SK-N-SH (cell line): ENCODE measurements around the gene CNTNAP2. TPM values are rescaled to one million over a fixed set of nuclear protein-coding genes. Genes with fewer than 3 reads are reported as not detected.

Source experiments
- CTCF ChIA-PET: fragments of 300-600, 350-600 bp; formaldehyde crosslinking; extraction: SDS; loops from one replicate; lab custom pipeline; 2021; lab: Yijun Ruan, JAX
- POLR2A ChIA-PET: fragments of 350-600 bp; sonication (Branson Sonifier 250); formaldehyde crosslinking; extraction: SDS; loops from one replicate; lab custom pipeline; 2020; ENCODE audit warnings: antibody characterized with exemption, inconsistent platforms; lab: Yijun Ruan, JAX
- DNase-seq: peaks from one replicate; pipeline ENCODE4 v3.0.0; 2012
- H2AFZ ChIP-seq: fragments of 200-600 bp; sonication (generic); 2 replicates; pipeline ENCODE4 v1.8.1; 2016; ENCODE audit warnings: antibody characterized with exemption, mild to moderate bottlenecking, low read depth
- H3F3A ChIP-seq: fragments of 200-600 bp; sonication (generic); replicated peaks from 2 replicates; pipeline ENCODE3; 2016; ENCODE audit warnings: antibody characterized with exemption, mild to moderate bottlenecking; ENCODE audit not compliant: insufficient read depth
- H3K27ac ChIP-seq, 2 experiments: fragments of 200-500 bp in 1 of 2; fragments of 200-600 bp in 1 of 2; sonication (Bioruptor generic) in 1 of 2; sonication (generic), shearing (Covaris generic) in 1 of 2; 2 replicates each; pipeline versions ENCODE4 v1.5.1 to v1.6.1; 2014 to 2016; ENCODE audit warnings: low read depth in 2 of 2, inconsistent platforms in 1 of 2, low read length in 1 of 2, mild to moderate bottlenecking in 1 of 2, mixed read lengths in 1 of 2
- H3K27me3 ChIP-seq: fragments of 200-600 bp; sonication (generic), shearing (Covaris generic); 2 replicates; pipeline ENCODE4 v1.6.1; 2016; ENCODE audit warnings: mixed run types; ENCODE audit not compliant: insufficient read depth
- H3K36me3 ChIP-seq, 2 experiments: fragments of 200-500 bp in 1 of 2; fragments of 200-600 bp in 1 of 2; sonication (Bioruptor generic) in 1 of 2; sonication (generic) in 1 of 2; replicated peaks in 1 of 2; 2 replicates each; pipeline versions ENCODE3 to v1.5.1; 2014 to 2016; ENCODE audit warnings: low read length in 1 of 2, mild to moderate bottlenecking in 1 of 2; ENCODE audit not compliant: insufficient read depth in 2 of 2, control insufficient read depth in 1 of 2
- H3K4me1 ChIP-seq, 2 experiments: fragments of 200-500 bp in 1 of 2; fragments of 200-600 bp in 1 of 2; sonication (Bioruptor generic) in 1 of 2; sonication (generic), shearing (Covaris generic) in 1 of 2; 2 replicates each; pipeline versions ENCODE4 v1.5.1 to v1.6.1; 2014 to 2016; ENCODE audit warnings: low read depth in 1 of 2, low read length in 1 of 2, mixed run types in 1 of 2; ENCODE audit not compliant: insufficient read depth in 2 of 2, control insufficient read depth in 1 of 2
- H3K4me2 ChIP-seq: fragments of 200-600 bp; sonication (generic), shearing (Covaris generic); 2 replicates; pipeline ENCODE4 v1.6.1; 2017; ENCODE audit warnings: mixed run types
- H3K4me3 ChIP-seq, 2 experiments: fragments of 200-500 bp in 1 of 2; fragments of 200-600 bp in 1 of 2; sonication (Bioruptor generic) in 1 of 2; sonication (generic), shearing (Covaris generic) in 1 of 2; 2 replicates each; pipeline versions ENCODE4 v1.5.1 to v1.8.1; 2014 to 2016; ENCODE audit warnings: low read depth in 2 of 2, inconsistent platforms in 1 of 2, low read length in 1 of 2, mild to moderate bottlenecking in 1 of 2, mixed read lengths in 1 of 2, moderate library complexity in 1 of 2
- H3K79me2 ChIP-seq: fragments of 200-600 bp; sonication (generic); 2 replicates; pipeline ENCODE4 v1.8.1; 2017; ENCODE audit warnings: mild to moderate bottlenecking; ENCODE audit not compliant: insufficient read depth
- H3K9ac ChIP-seq: fragments of 200-600 bp; sonication (generic); 2 replicates; pipeline ENCODE4 v1.6.1; 2017; ENCODE audit warnings: mixed run types
- H3K9me2 ChIP-seq: fragments of 200-600 bp; sonication (generic); 2 replicates; pipeline ENCODE4 v1.6.1; 2017; ENCODE audit warnings: mixed run types
- H3K9me3 ChIP-seq: fragments of 200-600 bp; sonication (generic); 2 replicates; pipeline ENCODE4 v1.6.1; 2017; ENCODE audit warnings: mixed run types, mild to moderate bottlenecking, moderate library complexity
- H4K20me1 ChIP-seq: fragments of 200-600 bp; sonication (generic); 2 replicates; pipeline ENCODE4 v1.6.1; 2017; ENCODE audit warnings: mild to moderate bottlenecking, mixed run types; ENCODE audit not compliant: insufficient read depth
- CHD2 ChIP-seq: fragments of 150-350 bp; IDR thresholded peaks from 2 replicates; pipeline ENCODE4 v1.6.1; 2018; ENCODE audit warnings: low read length; ENCODE audit not compliant: partially characterized antibody
- CTCF ChIP-seq: fragments of 200-600 bp; sonication (generic); IDR thresholded peaks from 2 replicates; pipeline ENCODE4 v1.6.1; 2017; ENCODE audit warnings: antibody characterized with exemption, mild to moderate bottlenecking, moderate library complexity
- EP300 ChIP-seq, 2 experiments: IDR thresholded peaks; 2 replicates each; pipeline versions ENCODE4 v1.4.0 to v1.6.1; 2012; ENCODE audit warnings: borderline replicate concordance in 1 of 2, low read depth in 1 of 2, low read length in 1 of 2
- FOSL2 ChIP-seq: IDR thresholded peaks from 2 replicates; pipeline ENCODE4 v1.4.0; 2012; ENCODE audit warnings: low read depth, mild to moderate bottlenecking, moderate library complexity, borderline replicate concordance
- FOXM1 ChIP-seq: IDR thresholded peaks from 2 replicates; pipeline ENCODE4 v1.4.0; 2012; ENCODE audit warnings: low read depth, mild to moderate bottlenecking
- JUND ChIP-seq: IDR thresholded peaks from 2 replicates; pipeline ENCODE4 v1.4.0; 2012
- MXI1 ChIP-seq: IDR thresholded peaks from 2 replicates; pipeline ENCODE4 v1.6.1; 2012; ENCODE audit warnings: mild to moderate bottlenecking, low read depth, low read length, improper control_type of control experiment
- NRF1 ChIP-seq: IDR thresholded peaks from 2 replicates; pipeline ENCODE4 v1.6.1; 2012; ENCODE audit warnings: low read depth, mild to moderate bottlenecking, low read length
- POLR2AphosphoS5 ChIP-seq: IDR thresholded peaks from 2 replicates; pipeline ENCODE4 v1.6.1; 2012; ENCODE audit warnings: low read depth, low read length
- RAD21 ChIP-seq: IDR thresholded peaks from 2 replicates; pipeline ENCODE4 v1.6.1; 2012; ENCODE audit warnings: mild to moderate bottlenecking, low read length
- RCOR1 ChIP-seq: fragments of 150-350 bp; IDR thresholded peaks from 2 replicates; pipeline ENCODE4 v1.6.1; 2017; ENCODE audit warnings: antibody characterized with exemption, low read length
- REST ChIP-seq: IDR thresholded peaks from 2 replicates; pipeline ENCODE4 v1.6.1; 2012; ENCODE audit warnings: mild to moderate bottlenecking, low read depth, low read length, moderate library complexity
- RFX5 ChIP-seq: IDR thresholded peaks from 2 replicates; pipeline ENCODE4 v1.6.1; 2012; ENCODE audit warnings: mild to moderate bottlenecking, improper control_type of control experiment, low read length
- RXRA ChIP-seq: IDR thresholded peaks from 2 replicates; pipeline ENCODE4 v1.4.0; 2012; ENCODE audit warnings: low read depth, mild to moderate bottlenecking, borderline replicate concordance
- SMC3 ChIP-seq: IDR thresholded peaks from 2 replicates; pipeline ENCODE4 v1.6.1; 2012; ENCODE audit warnings: low read depth, low read length, improper control_type of control experiment
- TAF1 ChIP-seq: IDR thresholded peaks from 2 replicates; pipeline ENCODE4 v1.6.1; 2012; ENCODE audit warnings: low read depth, mild to moderate bottlenecking, low read length, moderate library complexity, borderline replicate concordance
- TEAD4 ChIP-seq: IDR thresholded peaks from 2 replicates; pipeline ENCODE4 v1.4.0; 2012; ENCODE audit warnings: mild to moderate bottlenecking, borderline replicate concordance; ENCODE audit not compliant: insufficient read depth
- WGBS: methylation state at CpG from one replicate; pipeline ENCODE4 v1.1.6; 2017; ENCODE audit warnings: low lambda C conversion rate; 5-methylcytosine and 5-hydroxymethylcytosine counted together
- polyA plus RNA-seq, 3 experiments: library from polyadenylated mRNA; depleted of rRNA; stranded (reverse); fragments of >200 nt; gene quantifications; 2 replicates each; pipeline ENCODE4 v1.2.3, GENCODE V29; 2012
- TF ChIP-seq, protein P1 (sequence below): IDR thresholded peaks from 2 replicates; pipeline ENCODE4 v1.4.0; 2012; ENCODE audit warnings: low read depth
- TF ChIP-seq, protein P2 (sequence below): fragments of 150-350 bp; IDR thresholded peaks from 2 replicates; pipeline ENCODE4 v1.6.1; 2017; ENCODE audit warnings: antibody characterized with exemption, low read length, low read depth, borderline replicate concordance
- TF ChIP-seq, protein P3 (sequence below): IDR thresholded peaks from 2 replicates; pipeline ENCODE4; 2012

CNTNAP2 gene
- polyA plus RNA-seq, 1 of the 3 experiments (the other 2 are of a cell fraction) = 3.4 TPM

DNA sequence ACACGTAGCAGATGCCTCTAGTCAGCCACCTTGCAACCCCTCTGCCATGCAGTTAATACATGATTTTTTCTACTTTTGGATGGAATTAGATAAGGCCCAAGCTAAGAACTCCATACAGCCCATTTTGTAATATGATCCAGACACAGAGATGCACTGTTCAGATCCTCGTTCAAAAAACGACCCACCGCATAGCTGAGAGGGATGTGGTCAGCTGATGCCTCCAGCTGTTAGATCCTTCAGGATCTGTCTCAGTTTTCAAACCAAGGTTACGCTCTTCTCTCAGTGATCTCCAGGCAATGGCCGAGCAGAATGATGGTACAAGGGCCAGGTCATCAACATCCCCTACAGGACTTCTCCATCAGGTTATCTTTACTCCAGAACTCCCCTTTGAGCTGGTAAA is 1592.3 kb downstream of the CNTNAP2 start:
- H3F3A ChIP-seq = peaks cover 4% of the 10 kb centered on the region
- H3K4me2 ChIP-seq = no peak overlapping the region
- WGBS = 71% methylated on average over 6 of the region's 6 CpGs
- H3K9ac ChIP-seq = no peak overlapping the region
- H3K4me1 ChIP-seq = no peaks in the 10 kb centered on the region
- H3K36me3 ChIP-seq = no peaks in the 10 kb centered on the region
- peaks cover 14% of the 10 kb centered on the region; the same call in 1 of the 2 replicates for H3K9me3 ChIP-seq
- H3K4me3 ChIP-seq = no peak overlapping the region
- DNase-seq = no peak
- TF ChIP-seq RXRA (no peak), CTCF (no peak), RAD21 (no peak), RFX5 (no peak), TAF1 (no peak)
- no peak overlapping the region for H3K27ac ChIP-seq
- no peaks in the 10 kb centered on the region for H3K9me2 ChIP-seq
- no peaks in the 10 kb centered on the region for H3K27me3 ChIP-seq
- CTCF ChIA-PET = interaction anchor here (1.1 kb wide), 1 partner anchor 8 kb away, joined by 3 read pairs; no protein-coding TSS in a partner anchor
- H4K20me1 ChIP-seq = no peaks in the 10 kb centered on the region
- POLR2A ChIA-PET = no interaction called here
- no peak overlapping the region for H2AFZ ChIP-seq
- no peaks in the 10 kb centered on the region for H3K79me2 ChIP-seq

GRCh38 chr7:147711447-147711846 is 1594.8 kb downstream of the CNTNAP2 start:
- Histone ChIP-seq H3K36me3 (no peaks in the 10 kb centered on the region), H3F3A (peaks cover 7% of the 10 kb centered on the region), H3K79me2 (no peaks in the 10 kb centered on the region), H4K20me1 (no peaks in the 10 kb centered on the region), H3K4me1 (no peaks in the 10 kb centered on the region), H3K9me2 (no peaks in the 10 kb centered on the region), H3K9ac (no peak overlapping the region), H3K27me3 (no peaks in the 10 kb centered on the region), H3K4me2 (no peak overlapping the region), H3K9me3 (peaks cover 6% of the 10 kb centered on the region; the same call in 1 of the 2 replicates), H2AFZ (no peak overlapping the region; the same call in 1 of the 2 replicates), H3K27ac (no peak overlapping the region), H3K4me3 (no peak overlapping the region)
- no peak for DNase-seq
- POLR2A ChIA-PET = no interaction called here
- CTCF ChIA-PET = interaction anchor here (0.7 to 1.0 kb wide), 3 partner anchors 11 to 37 kb away, joined by 3 to 4 read pairs (median 3); no protein-coding TSS in a partner anchor
- TF ChIP-seq POLR2AphosphoS5 (no peak), RCOR1 (no peak), FOXM1 (no peak), REST (no peak), FOSL2 (no peak), CHD2 (no peak), MXI1 (no peak), NRF1 (no peak), TEAD4 (no peak), RFX5 (no peak), EP300 (IDR thresholded peaks at IDR 0.05; ENCODE audit: borderline replicate concordance in 1 of 2, low read depth in 1 of 2, low read length in 1 of 2) (no peak), JUND (no peak), SMC3 (no peak)
- TF ChIP-seq, protein P1, sequence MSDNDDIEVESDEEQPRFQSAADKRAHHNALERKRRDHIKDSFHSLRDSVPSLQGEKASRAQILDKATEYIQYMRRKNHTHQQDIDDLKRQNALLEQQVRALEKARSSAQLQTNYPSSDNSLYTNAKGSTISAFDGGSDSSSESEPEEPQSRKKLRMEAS = no peak
- TF ChIP-seq, protein P2, sequence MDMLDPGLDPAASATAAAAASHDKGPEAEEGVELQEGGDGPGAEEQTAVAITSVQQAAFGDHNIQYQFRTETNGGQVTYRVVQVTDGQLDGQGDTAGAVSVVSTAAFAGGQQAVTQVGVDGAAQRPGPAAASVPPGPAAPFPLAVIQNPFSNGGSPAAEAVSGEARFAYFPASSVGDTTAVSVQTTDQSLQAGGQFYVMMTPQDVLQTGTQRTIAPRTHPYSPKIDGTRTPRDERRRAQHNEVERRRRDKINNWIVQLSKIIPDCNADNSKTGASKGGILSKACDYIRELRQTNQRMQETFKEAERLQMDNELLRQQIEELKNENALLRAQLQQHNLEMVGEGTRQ = no peak
- TF ChIP-seq, protein P3, sequence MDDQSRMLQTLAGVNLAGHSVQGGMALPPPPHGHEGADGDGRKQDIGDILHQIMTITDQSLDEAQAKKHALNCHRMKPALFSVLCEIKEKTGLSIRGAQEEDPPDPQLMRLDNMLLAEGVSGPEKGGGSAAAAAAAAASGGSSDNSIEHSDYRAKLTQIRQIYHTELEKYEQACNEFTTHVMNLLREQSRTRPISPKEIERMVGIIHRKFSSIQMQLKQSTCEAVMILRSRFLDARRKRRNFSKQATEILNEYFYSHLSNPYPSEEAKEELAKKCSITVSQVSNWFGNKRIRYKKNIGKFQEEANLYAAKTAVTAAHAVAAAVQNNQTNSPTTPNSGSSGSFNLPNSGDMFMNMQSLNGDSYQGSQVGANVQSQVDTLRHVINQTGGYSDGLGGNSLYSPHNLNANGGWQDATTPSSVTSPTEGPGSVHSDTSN = no peak
- 32% methylated on average over 2 of the region's 2 CpGs for WGBS
